HepG2 (cell line): Measurements from ENCODE around the gene CD40. TPM values are rescaled to one million over a fixed set of nuclear protein-coding genes. Genes with fewer than 3 reads are reported as not detected.

ENCODE experiments used
- ARID2 ChIP-seq: sonication (generic); formaldehyde crosslinking; IDR thresholded peaks from 2 replicates; pipeline ENCODE4 v1.8.1; 2022; ENCODE audit warnings: mild to moderate bottlenecking, missing genetic modification reagents, borderline replicate concordance
- ARNTL ChIP-seq: sonication (generic); formaldehyde crosslinking; IDR thresholded peaks from 2 replicates; pipeline ENCODE4 v1.4.0; 2020; ENCODE audit warnings: mild to moderate bottlenecking, missing genetic modification reagents
- E2F2 ChIP-seq: sonication (generic); formaldehyde crosslinking; IDR thresholded peaks from 2 replicates; pipeline ENCODE4 v1.4.0; 2020; ENCODE audit warnings: missing genetic modification reagents, borderline replicate concordance
- MED13 ChIP-seq: sonication (generic); formaldehyde crosslinking; IDR thresholded peaks from 2 replicates; pipeline ENCODE4 v1.5.0; 2020; ENCODE audit warnings: missing genetic modification reagents
- MLXIP ChIP-seq: sonication (generic); formaldehyde crosslinking; IDR thresholded peaks from 2 replicates; pipeline ENCODE4 v1.9.0; 2021; ENCODE audit warnings: missing genetic modification reagents, borderline replicate concordance
- MTF1 ChIP-seq: sonication (generic); formaldehyde crosslinking; IDR thresholded peaks from 2 replicates; pipeline ENCODE4 v1.5.0; 2020; ENCODE audit warnings: missing genetic modification reagents
- MYC ChIP-seq: sonication (generic); formaldehyde crosslinking; IDR thresholded peaks from 2 replicates; pipeline ENCODE4 v1.9.0; 2021; ENCODE audit warnings: missing genetic modification reagents, borderline replicate concordance
- NFE2L2 ChIP-seq: fragments of 150-350 bp; IDR thresholded peaks from 2 replicates; pipeline ENCODE4 v1.6.1; 2014; ENCODE audit warnings: low read length
- PHF5A ChIP-seq: IDR thresholded peaks from one replicate; pipeline ENCODE4 v1.6.1; 2018; ENCODE audit warnings: low read depth, missing genetic modification reagents; ENCODE audit not compliant: unreplicated experiment
- RXRA ChIP-seq: sonication (generic); formaldehyde crosslinking; IDR thresholded peaks from 2 replicates; pipeline ENCODE4 v1.5.1; 2020; ENCODE audit warnings: missing genetic modification reagents
- SP2 ChIP-seq: sonication (generic); formaldehyde crosslinking; IDR thresholded peaks from 2 replicates; pipeline ENCODE4 v1.5.1; 2020; ENCODE audit warnings: mild to moderate bottlenecking, missing genetic modification reagents
- TEAD2 ChIP-seq: sonication (generic); formaldehyde crosslinking; IDR thresholded peaks from 2 replicates; pipeline ENCODE4 v1.9.0; 2021; ENCODE audit warnings: missing genetic modification reagents
- THAP11 ChIP-seq: IDR thresholded peaks from 2 replicates; pipeline ENCODE4 v1.6.1; 2016; ENCODE audit warnings: missing biosample characterization, missing genetic modification reagents
- ZNF235 ChIP-seq: sonication (generic); formaldehyde crosslinking; IDR thresholded peaks from 2 replicates; pipeline ENCODE4 v1.8.1; 2023; ENCODE audit warnings: mild to moderate bottlenecking, missing genetic modification reagents, borderline replicate concordance
- ZNF318 ChIP-seq: sonication (generic); formaldehyde crosslinking; IDR thresholded peaks from 2 replicates; pipeline ENCODE4 v1.4.0; 2020; ENCODE audit warnings: mild to moderate bottlenecking, missing genetic modification reagents
- ZNF484 ChIP-seq: sonication (generic); formaldehyde crosslinking; IDR thresholded peaks from 2 replicates; pipeline ENCODE4 v1.5.1; 2020; ENCODE audit warnings: mild to moderate bottlenecking, low read depth, missing genetic modification reagents, borderline replicate concordance
- ZNF883 ChIP-seq: sonication (generic); formaldehyde crosslinking; IDR thresholded peaks from 2 replicates; pipeline ENCODE4 v1.5.1; 2020; ENCODE audit warnings: mild to moderate bottlenecking, missing genetic modification reagents; ENCODE audit errors: not compliant biosample characterization
- polyA plus RNA-seq, 8 experiments: library from polyadenylated mRNA; depleted of rRNA in 3 of 8; stranded (reverse) in 7 of 8; unstranded in 1 of 8; fragments of >200 nt; fragmentation: Illumina TruSeq in 4 of 8; extraction: Trizol in 4 of 8; gene quantifications; 2 replicates each; pipeline versions ENCODE4 v1.2.1 to v1.2.3, GENCODE V29; 2011 to 2016; ENCODE audit warnings: low read depth in 4 of 8, missing spikeins in 1 of 8, mixed read lengths in 1 of 8; ENCODE audit not compliant: insufficient read depth in 1 of 8
- total RNA-seq, 5 experiments: library from RNA; depleted of rRNA; stranded (reverse); fragments of >200 nt; fragmentation: Illumina TruSeq; extraction: Trizol; gene quantifications; 2 replicates each; pipeline ENCODE4 v1.2.3, GENCODE V29; 2016; ENCODE audit warnings: low read depth in 1 of 5

CD40 gene
- total and polyA plus RNA-seq, 2 of the 13 experiments (the other 11 are each of a cell fraction or from before 2014, with no cell fraction given): 4.6 to 13.4 TPM

GRCh38 chr20:46099491-46100287 is 18.4 kb upstream of the CD40 start (continued):
- TF ChIP-seq MLXIP (no peak), ZNF318 (no peak), ZNF883 (CRISPR knock-in tag) (peak; percentile 31), PHF5A (CRISPR knock-in tag) (no peak), ARID2 (CRISPR knock-in tag) (no peak), E2F2 (CRISPR knock-in tag) (no peak), MED13 (CRISPR knock-in tag) (no peak), ZNF484 (CRISPR knock-in tag) (no peak), NFE2L2 (no peak), MTF1 (CRISPR knock-in tag) (0 out of 2 replicates have a peak, but pooled peaks have one; percentile 36), RXRA (CRISPR knock-in tag) (peak; percentile 13; the same call in 1 of the 2 replicates), TEAD2 (CRISPR knock-in tag) (no peak), ARNTL (CRISPR knock-in tag) (no peak), THAP11 (CRISPR knock-in tag) (no peak), MYC (CRISPR knock-in tag) (peak; percentile 43; the same call in 1 of the 2 replicates), SP2 (no peak), ZNF235 (CRISPR knock-in tag) (no peak)
